Stimulated activated CD8-positive, alpha-beta memory T cell treated with anti-CD3 and anti-CD28 coated beads, Interleukin-15, amount 100 ng/mL, for 48 hours (primary cell): ENCODE results near the gene CHCT1.
"Not testable (repeated sequence)": the region's sequence is repeated elsewhere in the genome, so short reads cannot be mapped to it uniquely, and the experiment has no call there.

Experiments
- DNase-seq, 2 donors: peaks; one replicate each; pipeline ENCODE4 v3.0.0-alpha.2; 2020; ENCODE audit warnings: low read depth in 2 of 2

Gene CHCT1

DNA sequence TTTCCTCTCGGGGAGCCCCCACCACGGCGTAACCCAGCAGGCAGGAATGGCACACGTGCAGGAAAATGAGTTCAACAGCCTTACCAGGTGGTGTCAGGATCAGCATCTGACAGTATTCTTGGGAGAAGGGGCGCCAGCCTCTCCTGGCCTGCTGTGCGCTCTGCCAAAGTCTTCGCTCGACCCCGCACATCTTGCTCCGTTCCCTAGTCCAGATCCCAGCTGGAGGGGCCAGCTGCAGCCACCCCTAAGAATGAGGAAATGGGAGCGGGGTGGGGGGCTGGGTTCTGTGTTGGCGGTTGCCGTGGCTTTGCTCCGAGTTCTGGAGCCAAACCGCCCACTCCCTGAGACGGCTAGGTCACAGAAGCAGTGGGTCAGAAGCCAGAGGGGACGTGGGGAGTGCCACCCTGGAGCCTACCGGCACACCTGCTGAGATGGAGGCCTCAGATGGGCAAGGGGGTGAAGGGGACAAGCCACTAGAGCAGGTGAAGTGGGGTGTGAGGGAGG lies at the start of gene CHCT1:
Gene CHCT1, plus strand, starts transcription at position 328 of the 504 bp plus-strand sequence. Its CDS starts 104 bp downstream, at position 432.
- DNase-seq = no peak

DNA sequence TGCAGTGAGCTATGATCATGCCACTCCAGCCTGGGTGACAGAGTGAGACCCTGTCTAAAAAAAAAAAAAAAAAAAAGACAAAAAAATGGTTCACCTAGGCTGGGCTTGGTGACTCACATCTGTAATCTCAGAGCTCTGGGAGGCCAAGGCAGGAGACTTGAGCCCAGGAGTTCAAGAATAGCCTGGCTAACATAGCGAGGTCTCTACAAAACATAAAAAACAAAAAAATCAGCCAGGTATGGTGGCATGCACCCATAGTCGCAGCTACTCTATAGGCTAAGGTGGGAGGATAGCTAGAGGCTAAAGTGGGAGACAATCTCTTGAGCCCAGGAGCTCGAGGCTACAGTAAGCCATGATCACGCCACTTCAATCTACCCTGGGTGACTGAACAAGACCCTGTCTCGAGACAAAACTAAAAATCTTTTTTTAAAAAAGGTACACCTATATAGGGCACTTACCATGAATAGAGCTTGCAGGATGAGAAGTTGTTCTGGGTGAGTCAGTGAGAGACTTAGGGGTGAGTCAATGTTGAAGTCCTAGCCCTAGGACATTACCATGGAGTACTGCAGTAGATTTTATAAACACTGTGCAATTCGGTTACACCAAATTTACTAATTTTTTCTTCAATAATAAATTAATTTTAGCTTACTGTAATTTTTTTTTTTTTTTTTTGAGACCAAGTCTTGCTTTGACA lies 49.4 kb upstream of the CHCT1 start:
- DNase-seq = no peak

DNA sequence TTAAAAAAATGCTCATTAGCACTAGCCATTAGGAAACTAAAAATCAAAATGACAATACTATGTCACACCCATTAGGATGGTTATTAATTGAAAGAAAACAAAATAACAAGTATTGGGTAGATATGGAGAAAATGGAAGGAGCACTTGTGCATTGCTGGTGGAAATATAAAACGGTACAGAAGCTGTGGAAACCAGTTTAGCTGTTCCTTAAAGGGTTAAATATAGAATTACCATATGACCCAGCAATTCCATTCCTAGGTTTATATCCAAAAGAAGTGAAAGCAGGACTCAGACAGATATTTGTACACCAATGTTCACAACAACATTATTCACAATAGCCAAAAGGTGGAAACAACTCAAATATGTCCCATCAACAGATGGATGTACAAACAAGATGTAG lies 44.1 kb upstream of the CHCT1 start:
- DNase-seq = not testable (repeated sequence)

DNA sequence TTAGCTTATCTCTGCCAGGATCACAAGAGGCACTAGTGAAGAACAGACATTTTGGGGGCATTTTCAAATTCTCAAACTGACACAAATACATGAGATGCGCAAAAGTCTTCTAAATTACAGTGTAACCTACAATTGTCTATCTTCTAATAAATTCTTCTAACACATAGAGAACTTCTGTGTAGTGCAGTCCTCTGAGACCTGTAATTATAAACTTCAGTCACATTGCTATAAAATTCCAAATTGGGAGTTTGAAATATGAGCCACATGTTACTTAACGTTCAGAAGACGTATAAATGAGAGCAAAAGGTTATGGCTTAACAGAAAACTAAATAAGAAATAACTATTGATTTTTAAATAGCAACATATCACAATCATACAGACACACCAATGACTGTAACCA lies 42.8 kb upstream of the CHCT1 start:
- not testable (repeated sequence) for DNase-seq

DNA sequence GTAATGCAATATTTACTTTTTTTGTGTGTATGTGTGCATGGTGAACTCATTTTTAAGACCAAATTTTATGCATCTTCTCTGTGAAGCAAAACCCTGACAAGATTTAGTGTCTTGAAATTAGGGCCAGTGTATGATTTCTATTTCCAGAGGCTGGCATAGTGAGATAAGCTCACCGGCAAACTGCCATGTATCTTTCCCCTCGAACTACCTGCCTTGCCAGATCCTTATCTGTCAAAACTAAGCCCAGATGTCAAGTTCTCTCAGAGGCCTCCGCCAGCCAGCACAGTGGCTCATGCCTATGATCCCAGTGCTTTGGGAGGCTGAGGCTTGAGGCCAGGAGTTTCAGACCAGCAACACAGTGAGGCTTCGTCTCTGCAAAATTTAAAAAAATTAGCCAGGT lies 40.3 kb upstream of the CHCT1 start:
- no peak for DNase-seq

DNA sequence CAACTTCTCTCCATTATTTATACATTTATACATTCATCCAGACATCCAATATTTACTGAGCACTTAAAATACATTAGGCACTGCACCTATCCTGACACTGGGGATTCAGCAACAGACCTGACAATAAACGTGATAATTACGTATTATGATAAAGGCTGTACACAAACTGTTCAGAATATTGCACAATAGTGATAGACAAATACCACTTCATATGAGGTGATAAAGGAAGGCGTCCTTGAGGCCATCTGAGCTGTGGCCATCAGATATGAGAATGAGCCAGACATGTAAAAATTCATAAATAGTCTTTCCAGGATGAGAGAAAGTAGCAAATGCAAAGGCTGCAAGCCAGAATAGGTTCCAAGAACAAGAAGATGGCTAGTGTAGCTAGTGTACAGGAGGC lies 38.9 kb upstream of the CHCT1 start:
- DNase-seq = no peak

DNA sequence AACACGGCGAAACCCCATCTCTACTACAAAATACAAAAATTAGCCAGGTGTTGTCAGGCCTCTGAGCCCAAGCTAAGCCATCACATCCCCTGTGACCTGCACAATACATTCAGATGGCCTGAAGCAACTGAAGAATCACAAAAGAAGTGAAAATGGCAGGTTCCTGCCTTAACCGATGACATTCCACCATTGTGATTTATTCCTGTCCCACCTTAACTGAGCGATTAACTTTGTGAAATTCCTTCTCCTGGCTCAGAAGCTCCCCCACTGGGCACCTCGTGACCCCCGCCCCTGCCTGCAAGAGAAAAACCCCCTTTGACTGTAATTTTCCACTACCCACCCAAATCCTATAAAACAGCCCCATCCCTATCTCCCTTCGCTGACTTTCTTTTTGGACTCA lies 37.4 kb upstream of the CHCT1 start:
- DNase-seq = not testable (repeated sequence)

DNA sequence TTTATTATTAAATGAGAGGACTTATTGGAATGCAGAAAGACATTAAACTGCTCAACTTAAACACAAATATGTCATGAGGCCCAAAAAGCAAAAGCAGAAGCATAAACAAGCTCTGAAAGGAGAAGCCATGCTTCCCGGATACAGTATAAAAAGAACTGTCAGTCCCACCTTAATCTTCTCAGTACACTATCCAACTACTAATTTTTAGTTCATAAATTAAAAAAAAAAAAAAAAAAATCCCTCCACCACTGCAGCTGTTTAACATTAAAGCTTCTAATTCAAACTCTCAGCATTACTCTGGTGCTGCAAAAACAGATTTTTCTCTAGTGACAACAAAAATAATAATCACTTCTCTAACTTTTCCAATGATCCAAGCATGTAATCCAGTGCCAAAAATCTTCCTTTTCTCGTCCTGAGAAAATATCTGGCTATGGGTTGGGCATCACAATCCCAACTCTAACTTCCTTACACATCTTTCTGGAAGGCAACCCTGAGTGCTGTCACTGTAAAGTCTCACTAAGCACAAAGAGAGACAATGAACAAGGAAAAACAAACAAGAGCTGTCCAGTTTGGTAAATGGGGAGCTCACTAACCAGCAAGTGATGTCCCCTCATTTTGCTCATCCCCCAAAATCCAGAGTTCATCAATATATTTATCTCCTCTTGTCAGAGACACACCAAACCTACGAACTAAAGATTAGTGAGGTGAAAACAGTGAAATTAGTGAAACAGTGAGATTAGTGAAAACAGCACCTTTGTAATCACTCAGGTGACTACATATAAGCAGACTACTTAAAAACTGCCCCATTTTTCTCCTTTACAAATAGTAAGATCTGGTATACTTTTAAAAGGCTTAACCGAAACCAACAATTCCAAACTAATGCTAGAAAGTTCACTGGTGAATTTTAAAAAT lies 35.9 kb upstream of the CHCT1 start:
- no peak for DNase-seq

DNA sequence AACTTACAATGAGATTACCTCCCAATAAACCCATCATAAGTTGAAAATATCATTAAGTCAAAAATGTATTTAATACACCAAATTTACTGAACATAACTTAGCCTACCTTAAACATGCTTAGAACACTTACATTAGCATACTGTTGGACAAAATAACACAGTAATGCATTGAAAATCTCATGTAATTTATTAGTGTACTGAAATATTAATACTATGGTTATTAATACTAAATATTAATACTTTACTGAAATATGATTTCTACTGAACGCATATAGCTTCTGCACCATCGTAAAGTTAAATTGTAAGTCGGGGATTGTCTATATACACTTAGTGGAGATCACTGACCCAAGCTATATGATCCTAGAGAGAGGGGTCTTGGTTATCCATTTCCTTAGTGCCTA lies 34.6 kb upstream of the CHCT1 start:
- no peak for DNase-seq

DNA sequence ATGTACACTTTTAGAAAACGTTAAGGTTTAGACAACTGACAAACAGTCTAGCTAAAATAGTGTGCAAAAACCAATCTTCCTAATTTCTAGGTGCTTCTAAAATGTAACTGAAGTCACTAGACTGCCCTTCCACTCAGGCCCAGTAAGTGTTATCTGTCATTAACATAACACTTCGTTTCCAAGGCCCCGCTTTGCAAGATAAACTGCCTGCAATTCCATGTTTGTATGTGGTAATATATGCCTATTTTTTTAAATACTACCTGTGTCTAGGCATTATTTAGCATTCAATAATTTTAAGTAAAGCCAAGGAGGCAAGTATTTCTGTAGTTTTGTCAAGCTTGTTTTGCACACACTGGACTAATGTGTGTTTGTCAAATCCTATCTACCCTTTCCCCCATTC lies 33.5 kb upstream of the CHCT1 start:
- no peak for DNase-seq

DNA sequence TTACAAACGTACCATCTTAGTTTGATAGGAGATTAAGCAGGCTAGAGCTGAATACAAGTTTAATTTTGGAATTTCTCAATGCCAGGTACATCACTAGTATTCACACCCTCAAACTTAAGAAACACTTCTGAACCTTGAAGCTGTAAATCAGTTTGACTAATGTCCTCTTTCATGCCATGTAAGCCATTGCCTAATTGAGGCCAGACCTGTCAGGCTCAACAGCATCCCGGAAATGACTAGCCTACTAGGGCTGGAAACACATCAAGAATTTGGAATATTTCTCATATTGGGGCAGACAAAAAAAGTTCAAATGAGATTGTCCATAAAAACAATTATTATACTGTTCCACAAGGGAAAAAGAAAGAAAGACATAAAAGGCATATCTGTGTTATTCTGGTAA lies 32.1 kb upstream of the CHCT1 start:
- DNase-seq = no peak

DNA sequence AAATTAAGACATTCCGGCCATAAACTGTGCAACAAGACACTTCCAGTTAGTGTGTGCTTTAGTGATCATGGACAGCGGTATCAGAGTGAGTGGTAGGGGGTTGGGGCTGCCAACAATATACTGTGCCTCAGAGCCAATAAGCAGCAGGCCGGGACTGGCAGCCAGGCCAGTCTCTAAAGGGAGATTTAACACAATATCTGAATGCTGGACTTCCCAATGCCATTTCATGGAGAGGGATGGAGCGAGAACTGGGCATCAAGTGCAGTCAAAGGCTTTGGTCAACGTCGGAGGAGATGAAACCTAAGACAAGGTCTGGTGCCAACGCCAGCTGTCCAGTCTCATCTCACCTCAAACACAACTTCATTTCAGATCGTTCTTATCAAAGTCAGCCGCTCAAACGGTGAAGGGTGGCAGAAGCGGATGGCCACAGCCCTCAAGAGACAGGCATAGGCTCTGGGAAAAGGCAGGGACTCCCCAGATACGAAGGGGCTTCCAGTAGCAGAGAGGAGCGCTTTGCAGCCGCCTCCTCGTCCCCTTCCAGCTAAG lies 31.3 kb upstream of the CHCT1 start:
- no peak for DNase-seq

DNA sequence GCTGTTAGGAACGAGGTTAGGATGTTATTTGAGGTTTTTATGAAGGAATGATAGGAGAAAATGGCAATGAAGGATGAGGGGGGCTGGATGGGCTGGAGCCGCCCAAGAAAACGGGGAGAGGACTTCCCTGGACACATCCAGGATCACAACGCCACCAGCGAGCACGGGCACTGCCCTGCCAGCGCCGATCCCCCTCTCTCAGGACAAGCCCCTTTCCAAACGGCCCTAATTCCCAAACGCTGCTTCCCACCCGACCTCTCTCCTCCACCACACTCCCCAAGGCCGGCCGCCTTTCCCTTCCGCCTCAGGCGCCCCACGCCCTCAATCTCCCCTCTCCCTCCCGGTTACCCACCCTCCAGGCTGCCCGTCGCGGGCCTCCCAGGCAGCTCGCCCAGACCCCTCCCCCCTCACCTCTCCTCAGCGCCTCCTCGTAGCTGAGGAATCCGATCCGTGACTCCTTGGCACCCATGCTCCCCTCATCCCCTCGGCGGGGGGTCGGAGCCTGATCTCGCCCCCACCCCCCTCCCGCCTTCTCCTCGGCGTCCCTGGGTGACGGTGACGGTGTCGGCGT lies 30.7 kb upstream of the CHCT1 start:
- DNase-seq = no peak

DNA sequence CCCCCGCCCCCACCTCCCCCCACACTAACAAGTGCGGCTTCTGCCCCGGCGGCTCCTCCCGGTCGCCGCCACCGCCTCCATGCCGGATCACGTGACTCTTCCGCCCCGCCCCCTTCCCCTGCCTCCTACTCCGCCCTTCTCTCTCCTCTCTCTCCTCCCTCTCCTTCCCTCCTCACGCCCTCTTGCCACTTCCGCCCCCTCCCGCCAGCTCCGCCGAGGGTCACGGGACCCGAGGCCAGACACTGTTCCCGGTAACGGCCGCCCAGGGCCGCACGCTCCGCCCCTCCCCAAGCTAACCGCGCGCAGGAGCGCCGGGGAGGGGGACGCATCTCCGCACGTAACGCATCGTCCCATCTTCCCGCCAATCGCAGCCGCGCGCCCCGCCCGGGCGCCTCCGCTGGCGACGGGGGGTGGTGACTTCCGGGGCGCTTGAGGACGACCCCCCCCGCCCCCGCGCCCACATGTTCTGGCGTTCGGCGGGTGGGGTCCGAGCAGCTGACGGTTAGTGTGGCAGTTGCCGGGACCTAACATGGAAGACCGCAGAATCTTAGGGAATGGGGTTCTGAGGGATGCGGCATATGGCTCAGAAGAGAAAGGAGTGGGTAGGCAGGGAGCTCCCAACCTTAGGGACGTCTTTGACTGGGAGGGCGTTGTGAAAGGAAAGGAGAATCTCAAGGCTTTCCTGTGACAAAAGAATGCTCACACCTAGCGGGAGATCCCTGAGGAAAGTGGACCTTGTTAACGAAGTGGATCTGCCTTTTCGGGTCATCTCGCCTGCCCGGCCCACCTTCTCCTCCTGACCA lies 30.0 kb upstream of the CHCT1 start, which contains the start of gene USP32:
Gene USP32, minus strand, starts transcription at position 92 of the 803 bp plus-strand sequence. CDS start 194 bp downstream, outside the sequence.
- DNase-seq = peak; percentile 97

DNA sequence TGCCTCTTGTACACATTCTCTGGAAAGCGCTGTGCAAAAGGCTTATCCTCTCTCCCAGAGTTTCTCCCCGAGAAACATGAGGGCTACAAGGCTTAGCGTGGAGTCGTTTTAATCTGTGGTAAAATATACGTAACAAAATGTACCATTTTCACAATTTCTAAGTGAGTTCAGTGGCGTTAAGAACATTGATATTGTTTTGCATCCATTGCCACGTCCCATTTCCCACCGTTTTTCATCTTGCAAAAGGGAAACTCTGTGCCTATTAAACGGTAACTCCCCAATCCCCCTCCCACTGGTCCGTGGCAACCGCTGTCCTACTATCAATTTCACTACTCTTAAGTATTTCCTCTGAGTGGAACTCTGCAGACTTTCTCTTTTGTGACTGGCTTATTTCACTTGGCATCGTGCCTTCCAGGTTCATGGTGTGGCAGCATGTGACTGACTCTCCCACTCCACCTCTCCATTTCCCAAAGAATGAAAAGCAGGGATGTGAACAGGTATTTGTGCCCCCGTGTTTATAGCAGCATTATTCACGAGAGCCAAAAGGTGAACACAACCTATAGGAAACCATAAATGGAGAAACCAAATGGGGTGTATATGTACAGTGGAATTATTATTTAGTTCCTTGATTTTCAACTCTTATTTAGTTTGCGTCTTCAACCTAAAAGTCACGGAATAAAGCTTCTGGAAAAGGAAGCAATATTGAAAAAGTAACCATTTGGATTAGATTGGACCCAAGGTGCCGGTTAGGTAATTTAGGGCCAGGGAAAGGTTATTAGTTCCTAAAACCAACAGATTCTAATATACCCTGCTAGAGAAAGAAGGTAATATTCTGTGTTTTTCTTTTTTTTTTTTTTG lies 29.2 kb upstream of the CHCT1 start:
- peak in 1 of 2 donors; percentile 15 for DNase-seq

DNA sequence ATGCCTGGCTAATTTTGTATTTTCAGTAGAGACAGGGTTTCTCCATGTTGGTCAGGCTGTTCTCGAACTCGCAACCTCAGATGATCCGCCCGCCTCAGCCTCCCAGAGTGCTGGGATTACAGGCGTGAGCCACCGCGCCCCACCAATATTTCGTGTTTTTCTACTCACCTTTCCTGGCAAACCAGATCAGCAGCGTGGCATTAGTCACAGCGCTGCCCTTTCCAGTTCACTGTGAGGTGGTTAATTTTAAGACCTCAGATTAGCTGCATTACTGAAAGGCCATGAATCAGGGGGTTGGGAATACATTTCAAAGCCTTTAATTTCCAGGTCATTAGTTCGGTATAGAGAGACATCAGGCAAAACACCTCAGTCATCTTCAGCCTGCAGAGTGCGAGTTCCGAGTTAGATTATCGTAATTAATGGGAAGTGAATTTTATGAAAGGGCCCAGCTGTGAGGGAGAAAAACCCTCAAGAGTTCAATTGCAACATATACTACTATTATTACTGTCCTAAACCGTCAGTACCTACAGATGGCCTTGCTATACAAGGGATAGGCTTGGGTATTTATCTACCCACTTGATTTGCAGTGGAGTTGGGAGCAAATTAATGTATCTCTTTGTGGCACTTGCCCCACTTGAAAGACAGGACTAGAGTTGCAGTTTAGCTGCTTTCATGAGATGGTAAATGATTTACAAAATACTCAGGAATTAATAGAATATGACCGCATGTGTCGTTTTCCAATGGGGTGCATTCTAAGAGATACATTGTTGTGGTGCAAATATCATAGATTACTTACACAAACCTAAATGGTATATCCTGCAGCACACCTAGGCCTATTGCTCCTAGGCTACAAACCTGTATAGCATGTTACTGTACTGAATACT lies 28.2 kb upstream of the CHCT1 start:
- no peak for DNase-seq

DNA sequence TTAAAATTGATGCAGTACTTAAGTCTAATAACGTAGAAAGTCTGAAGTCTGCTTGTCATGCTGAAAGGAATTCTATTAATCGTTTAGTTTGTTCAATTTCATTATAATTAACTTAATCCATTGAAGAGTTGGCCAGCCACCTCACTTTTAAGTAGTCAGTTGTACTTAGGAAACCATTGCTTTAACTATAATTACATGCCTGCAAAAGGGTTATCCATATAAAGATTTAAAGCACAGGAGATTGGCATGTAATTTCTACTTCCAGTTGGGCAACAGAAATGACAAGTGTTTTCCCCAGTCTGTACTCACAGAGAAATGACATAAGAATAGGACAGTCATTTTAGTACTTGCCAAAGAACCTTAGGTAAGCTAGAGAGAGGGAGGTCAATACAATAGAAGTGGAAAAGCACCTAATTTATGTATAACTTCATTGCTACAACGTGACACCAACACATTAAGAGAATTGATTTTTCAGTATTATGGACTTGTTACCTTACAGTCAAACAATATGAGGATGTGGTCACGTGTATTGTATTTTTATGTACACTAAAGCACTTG lies 26.7 kb upstream of the CHCT1 start:
- no peak for DNase-seq

DNA sequence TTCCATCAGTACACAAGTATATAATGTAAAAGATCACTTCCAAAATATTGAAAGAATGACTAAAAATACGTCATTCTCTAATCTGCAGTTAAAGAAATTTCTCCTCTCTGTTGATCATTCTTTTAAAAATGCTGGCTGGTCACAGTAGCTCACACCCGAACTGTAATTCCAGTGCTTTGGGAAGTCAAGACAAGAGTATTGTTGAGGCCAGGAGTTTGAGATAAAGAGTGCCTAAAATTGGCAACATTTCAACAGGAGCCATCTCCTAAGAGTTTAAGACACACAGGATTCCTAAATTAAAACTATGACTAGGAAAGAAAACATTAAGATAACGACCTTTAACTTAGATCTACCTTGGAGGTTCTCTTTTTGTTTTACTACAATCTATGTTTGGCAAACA lies 25.9 kb upstream of the CHCT1 start:
- no peak for DNase-seq
